HL-60 (cell line): ENCODE results near the gene TRO.

Experiments used
- CTCF ChIP-seq: IDR thresholded peaks from one replicate; pipeline ENCODE4 v1.5.1; 2011; ENCODE audit warnings: low read length, control low read depth, inconsistent platforms; ENCODE audit not compliant: insufficient read depth
- POLR2AphosphoS5 ChIP-seq: IDR thresholded peaks from 2 replicates; pipeline ENCODE4 v1.6.1; 2012; ENCODE audit warnings: low read depth

GRCh38 chrX:54933150-54933826 is 12.7 kb downstream of the TRO start:
- TF ChIP-seq CTCF (no peak), POLR2AphosphoS5 (no peak)
